Right atrium auricular region (tissue), 2 donors: ENCODE results near the gene UBA1. TPM values are rescaled to one million over a fixed set of nuclear protein-coding genes. Genes with fewer than 3 reads are reported as not detected.

Source experiments
- DNase-seq: peaks from one replicate; pipeline ENCODE4 v3.0.0-alpha.2; 2019; ENCODE audit warnings: low spot score
- H3K27ac ChIP-seq, 2 donors: fragments of 200-600 bp; sonication (generic); 1 replicate in 1 of 2; 2 replicates in 1 of 2; pipeline ENCODE4 v1.5.1; 2016 to 2019
- H3K27me3 ChIP-seq, 2 donors: fragments of 200-600 bp; sonication (generic); one replicate each; pipeline versions ENCODE4 v1.5.1 to v1.6.0; 2017 to 2019
- H3K36me3 ChIP-seq: fragments of 200-600 bp; sonication (generic); one replicate; pipeline ENCODE4 v1.5.1; 2016
- H3K4me1 ChIP-seq, 2 donors: fragments of 200-600 bp; sonication (generic); one replicate each; pipeline versions ENCODE4 v1.5.1 to v1.6.0; 2017 to 2019
- H3K4me3 ChIP-seq, 2 donors: fragments of 200-600 bp; sonication (generic); 1 replicate in 1 of 2; 2 replicates in 1 of 2; pipeline ENCODE4 v1.5.1; 2017 to 2019; ENCODE audit warnings: mild to moderate bottlenecking in 1 of 2, moderate library complexity in 1 of 2
- H3K9me3 ChIP-seq, 2 donors: fragments of 200-600 bp; sonication (generic); one replicate each; pipeline ENCODE4 v1.5.1; 2019
- CTCF ChIP-seq, 2 donors: fragments of 200-600 bp; sonication (generic); IDR thresholded peaks; one replicate each; pipeline ENCODE4 v1.5.1; 2019; ENCODE audit warnings: antibody characterized with exemption in 2 of 2
- total RNA-seq, 2 donors: library from RNA; depleted of rRNA; stranded (reverse); fragments of >200 nt; gene quantifications; one replicate each; pipeline ENCODE4 v1.1.0, GENCODE V29; 2016

The UBA1 gene
- total RNA-seq, 2 donors from 2014 or later = 102 to 136 TPM

GRCh38 chrX:47158131-47158530, 35.5 kb upstream of the UBA1 start:
- Histone ChIP-seq H3K36me3 (peaks cover 7% of the 10 kb centered on the region), H3K4me1 (no peaks in the 10 kb centered on the region), H3K4me3 (no peak overlapping the region), H3K27me3 (no peaks in the 10 kb centered on the region), H3K27ac (no peak overlapping the region), H3K9me3 (peaks cover 0 to 7% of the 10 kb centered on the region in 2 donors)
- no peak for TF ChIP-seq CTCF (IDR thresholded peaks at IDR 0.05)
- no peak for DNase-seq

GRCh38 chrX:47158781-47159180, 34.8 kb upstream of the UBA1 start:
- Histone ChIP-seq H3K27me3 (no peaks in the 10 kb centered on the region), H3K9me3 (peaks cover 0 to 7% of the 10 kb centered on the region in 2 donors), H3K27ac (no peak overlapping the region), H3K36me3 (peaks cover 7% of the 10 kb centered on the region), H3K4me1 (no peaks in the 10 kb centered on the region), H3K4me3 (no peak overlapping the region)
- TF ChIP-seq CTCF (IDR thresholded peaks at IDR 0.05) = no peak
- DNase-seq = no peak

GRCh38 chrX:47160781-47161180, 32.8 kb upstream of the UBA1 start:
- no peak overlapping the region for H3K4me3 ChIP-seq
- no peaks in the 10 kb centered on the region for H3K4me1 ChIP-seq
- peaks cover 0 to 12% of the 10 kb centered on the region in 2 donors for H3K9me3 ChIP-seq
- TF ChIP-seq CTCF (IDR thresholded peaks at IDR 0.05) = no peak
- no peaks in the 10 kb centered on the region for H3K27me3 ChIP-seq
- no peak overlapping the region for H3K27ac ChIP-seq
- H3K36me3 ChIP-seq = peaks cover 7% of the 10 kb centered on the region
- DNase-seq = no peak

- DNase-seq = no peak
- TF ChIP-seq CTCF (IDR thresholded peaks at IDR 0.05) = no peak
- Histone ChIP-seq H3K36me3 (no peaks in the 10 kb centered on the region), H3K4me3 (no peak overlapping the region), H3K9me3 (peaks cover 0 to 12% of the 10 kb centered on the region in 2 donors), H3K4me1 (no peaks in the 10 kb centered on the region), H3K27ac (no peak overlapping the region), H3K27me3 (no peaks in the 10 kb centered on the region)
Measured at GRCh38 chrX:47162927-47163583, 30.6 kb upstream of the UBA1 start.

- H3K27ac ChIP-seq = no peak overlapping the region
- H3K4me3 ChIP-seq = no peak overlapping the region
- no peaks in the 10 kb centered on the region for H3K36me3 ChIP-seq
- H3K4me1 ChIP-seq = no peaks in the 10 kb centered on the region
- H3K9me3 ChIP-seq = peaks cover 0 to 5% of the 10 kb centered on the region in 2 donors
- no peak for TF ChIP-seq CTCF (IDR thresholded peaks at IDR 0.05)
- no peak for DNase-seq
- no peaks in the 10 kb centered on the region for H3K27me3 ChIP-seq
Measured at GRCh38 chrX:47164420-47164819, 29.2 kb upstream of the UBA1 start.

- no peak overlapping the region for H3K4me3 ChIP-seq
- H3K4me1 ChIP-seq = peaks cover 0 to 8% of the 10 kb centered on the region in 2 donors
- peaks cover 0 to 5% of the 10 kb centered on the region in 2 donors for H3K9me3 ChIP-seq
- no peak for TF ChIP-seq CTCF (IDR thresholded peaks at IDR 0.05)
- H3K36me3 ChIP-seq = no peaks in the 10 kb centered on the region
- no peak overlapping the region for H3K27ac ChIP-seq
- no peak for DNase-seq
- no peaks in the 10 kb centered on the region for H3K27me3 ChIP-seq
Measured at GRCh38 chrX:47166126-47166525, 27.5 kb upstream of the UBA1 start.
